ENCODE data around the gene CDC20B.
"Not testable (repeated sequence)": the region's sequence is repeated elsewhere in the genome, so short reads cannot be mapped to it uniquely, and the experiment has no call there.

Gene CDC20B

DNA sequence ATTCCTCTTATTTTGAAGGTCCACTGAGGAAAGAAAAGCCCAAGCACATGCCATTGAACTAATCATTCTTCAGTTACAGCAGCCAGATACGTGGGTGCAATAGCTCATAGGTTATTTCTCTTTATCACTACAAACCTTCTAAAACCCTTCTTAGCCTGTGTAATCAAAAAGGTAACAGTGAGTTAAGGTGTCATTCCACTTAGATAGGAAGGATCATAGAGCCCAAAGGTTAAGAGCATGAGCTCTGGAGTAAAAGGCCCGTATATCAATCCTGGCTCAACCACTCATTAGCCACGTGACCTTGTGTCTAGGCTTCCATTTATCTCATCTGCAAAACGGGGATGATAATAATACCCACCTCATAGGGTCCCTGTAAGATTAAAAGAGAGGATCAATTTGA, 10.3 kb downstream of the CDC20B start:
- FAIRE-seq: no peak
- DNase-seq (ENCODE audit: low spot score): no peak

DNA sequence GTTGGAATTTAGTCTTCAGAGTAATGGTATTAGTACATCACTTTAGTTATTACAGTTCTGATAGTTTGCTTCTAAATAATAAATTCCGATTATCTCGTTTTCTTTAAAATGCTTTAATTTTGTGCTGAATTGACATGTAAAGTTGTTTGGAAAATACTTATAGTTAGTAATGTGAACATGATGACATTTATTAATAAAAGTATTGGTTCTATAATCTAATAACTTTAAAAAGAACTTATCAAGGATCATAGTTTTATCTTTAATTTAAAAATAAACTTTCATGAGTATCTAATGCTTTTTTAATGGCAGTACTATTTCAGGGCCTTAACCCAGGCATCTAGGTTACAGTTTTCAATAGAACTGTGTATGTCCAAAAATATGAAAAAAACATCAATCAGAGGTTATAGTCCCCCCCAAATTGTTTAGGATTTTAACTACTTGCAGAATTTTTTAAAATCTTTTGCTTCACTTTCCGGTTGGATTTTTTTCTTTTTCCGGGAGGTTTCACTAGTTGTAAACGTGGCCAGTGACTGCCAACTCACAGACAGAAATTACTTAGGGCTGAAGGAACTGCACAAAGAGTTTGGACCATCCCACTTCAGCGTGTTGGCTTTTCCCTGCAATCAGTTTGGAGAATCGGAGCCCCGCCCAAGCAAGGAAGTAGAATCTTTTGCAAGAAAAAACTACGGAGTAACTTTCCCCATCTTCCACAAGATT, 12.3 kb downstream of the CDC20B start:
- DNase-seq (ENCODE audit: low spot score) (peak; percentile 69), FAIRE-seq (peak; percentile 84)

- FAIRE-seq: peak; percentile 30
Measured at GRCh38 chr5:55159763-55160492, 13.0 kb downstream of the CDC20B start, which contains the start of gene GPX8. Gene GPX8, plus strand, starts transcription at chr5:55160171. Its CDS starts 22 bp downstream, at chr5:55160193.

DNA sequence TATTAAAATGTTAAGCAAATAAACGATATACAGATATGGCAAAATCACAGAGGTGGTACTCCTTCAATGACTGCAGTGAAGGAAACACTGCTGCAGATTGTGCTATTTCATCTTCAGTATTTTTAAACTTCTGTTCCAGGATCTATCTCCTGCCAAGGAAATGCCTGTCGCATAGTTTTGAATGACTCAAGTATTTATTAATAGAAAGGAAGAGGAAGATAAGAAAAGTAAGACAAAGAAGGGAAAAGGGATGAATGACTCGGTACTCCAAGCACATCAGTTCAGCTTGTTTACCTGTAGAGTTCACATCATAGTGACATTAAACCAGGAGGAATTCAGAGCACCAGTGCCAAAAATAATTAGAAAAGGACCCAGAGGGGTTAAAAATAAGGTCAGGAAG, 18.1 kb downstream of the CDC20B start:
- DNase-seq (ENCODE audit: low spot score) (peak; percentile 8), FAIRE-seq (no peak)

More at GRCh38 chr5:55159763-55160492, 13.0 kb downstream of the CDC20B start, which contains the start of gene GPX8:
- peak; percentile 51 for DNase-seq (ENCODE audit: low spot score)

GRCh38 chr5:55151923-55152842, 20.8 kb downstream of the CDC20B start:
- no peak for DNase-seq (ENCODE audit: low spot score)
- no peak for FAIRE-seq

DNA sequence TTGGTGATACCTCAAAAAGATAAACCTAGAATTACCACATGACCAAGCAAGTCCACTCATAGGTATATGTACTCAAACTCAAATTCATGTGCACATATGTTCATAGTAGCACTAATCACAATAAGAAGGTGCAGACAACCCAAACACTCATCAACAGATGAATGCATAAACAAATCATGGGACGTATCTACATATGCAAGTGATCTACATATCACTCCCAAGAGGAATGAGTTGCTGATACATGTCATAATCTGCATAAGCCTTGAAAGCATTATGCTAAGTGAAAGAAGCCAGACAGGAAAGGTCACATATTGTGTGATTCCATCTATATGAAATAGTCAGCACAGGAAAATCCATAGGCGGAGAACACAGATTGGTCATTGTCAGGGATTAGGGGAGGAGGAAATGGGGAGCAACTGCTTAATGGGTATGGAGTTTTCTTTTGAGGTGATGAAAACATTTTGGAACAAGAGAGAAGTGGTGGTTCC, 23.6 kb downstream of the CDC20B start:
- DNase-seq (ENCODE audit: low spot score): no peak
- FAIRE-seq: no peak

GRCh38 chr5:55146543-55147151, 26.3 kb downstream of the CDC20B start:
- no peak for FAIRE-seq
- peak; percentile 37 for DNase-seq (ENCODE audit: low spot score)

GRCh38 chr5:55146080-55146479, 26.9 kb downstream of the CDC20B start:
- DNase-seq (ENCODE audit: low spot score) (no peak), FAIRE-seq (no peak)

DNA sequence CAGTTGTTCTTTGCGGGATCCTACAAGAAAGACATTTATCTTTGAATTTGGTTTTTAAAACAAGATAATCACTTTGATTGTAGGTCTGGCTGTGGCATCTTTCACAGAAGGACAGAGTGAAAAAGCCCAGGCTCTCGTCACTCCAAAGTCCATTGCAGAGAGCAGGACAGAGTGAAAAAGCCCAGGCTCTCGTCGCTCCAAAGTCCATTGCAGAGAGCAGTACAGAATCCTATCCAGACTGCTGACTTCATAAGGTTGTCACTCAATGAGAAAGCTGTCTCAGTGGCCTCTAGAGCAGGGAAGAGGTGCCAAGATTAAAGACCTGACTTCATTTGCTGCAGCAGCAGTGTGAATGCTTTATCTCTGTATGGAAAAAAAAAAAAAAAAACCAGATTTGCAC, 29.4 kb downstream of the CDC20B start:
- DNase-seq (ENCODE audit: low spot score): no peak
- FAIRE-seq: no peak

GRCh38 chr5:55141945-55142690, 30.9 kb downstream of the CDC20B start:
- DNase-seq (ENCODE audit: low spot score): no peak
- FAIRE-seq: no peak

DNA sequence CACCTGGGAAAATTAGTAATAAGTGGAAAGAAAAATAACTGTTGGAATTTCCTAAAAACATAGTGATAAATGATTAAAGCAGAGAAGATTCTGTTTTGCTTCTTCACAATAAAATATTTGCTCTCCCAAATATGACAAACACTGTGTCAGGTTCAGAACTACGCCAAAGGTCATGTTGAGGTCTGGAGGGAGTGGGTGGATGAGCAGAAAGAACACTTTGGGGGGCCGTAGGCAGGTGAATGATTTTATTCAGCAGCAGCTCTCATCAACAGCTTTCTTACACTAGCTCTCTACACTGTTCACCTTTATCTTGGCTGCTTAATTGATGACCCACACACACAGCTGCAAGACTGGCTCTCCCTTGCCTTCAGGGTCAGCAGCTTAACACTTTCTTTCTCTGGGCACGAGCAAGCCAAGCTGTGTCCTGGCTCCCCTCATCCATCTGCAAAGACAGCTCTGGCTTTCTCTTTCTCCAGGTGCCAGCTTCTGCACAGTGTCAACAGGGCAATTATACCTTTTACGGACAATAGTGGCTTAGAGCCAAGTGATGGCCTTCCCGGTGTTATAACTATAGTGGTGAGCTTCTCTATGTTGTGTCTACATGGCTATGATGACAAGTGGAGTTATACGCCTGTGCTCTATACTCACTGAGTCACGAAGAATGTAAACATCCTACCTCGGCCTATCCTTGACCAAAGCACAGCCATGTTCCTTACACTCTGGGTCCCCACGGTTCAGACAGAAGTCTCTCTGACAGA, 31.9 kb downstream of the CDC20B start:
- no peak for FAIRE-seq
- DNase-seq (ENCODE audit: low spot score): no peak

DNA sequence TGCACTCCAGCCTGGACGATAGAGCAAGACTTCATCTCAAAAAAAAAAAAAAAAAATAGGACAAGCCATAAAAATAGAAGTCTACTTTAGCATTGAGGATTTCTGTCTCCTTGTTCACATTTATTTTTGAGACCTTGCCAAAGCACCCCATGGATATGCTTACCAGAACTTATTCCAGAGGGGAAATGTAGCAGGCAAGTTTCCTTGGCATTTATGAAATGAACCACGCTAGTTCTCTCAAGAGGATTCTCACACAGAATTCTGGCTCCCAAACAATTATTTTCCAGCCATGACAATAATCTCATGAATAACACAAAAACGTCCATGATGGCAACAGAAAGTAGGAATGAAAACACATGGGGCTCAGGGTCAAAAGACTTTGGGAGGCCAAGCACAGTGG, 36.5 kb downstream of the CDC20B start:
- FAIRE-seq: no peak

DNA sequence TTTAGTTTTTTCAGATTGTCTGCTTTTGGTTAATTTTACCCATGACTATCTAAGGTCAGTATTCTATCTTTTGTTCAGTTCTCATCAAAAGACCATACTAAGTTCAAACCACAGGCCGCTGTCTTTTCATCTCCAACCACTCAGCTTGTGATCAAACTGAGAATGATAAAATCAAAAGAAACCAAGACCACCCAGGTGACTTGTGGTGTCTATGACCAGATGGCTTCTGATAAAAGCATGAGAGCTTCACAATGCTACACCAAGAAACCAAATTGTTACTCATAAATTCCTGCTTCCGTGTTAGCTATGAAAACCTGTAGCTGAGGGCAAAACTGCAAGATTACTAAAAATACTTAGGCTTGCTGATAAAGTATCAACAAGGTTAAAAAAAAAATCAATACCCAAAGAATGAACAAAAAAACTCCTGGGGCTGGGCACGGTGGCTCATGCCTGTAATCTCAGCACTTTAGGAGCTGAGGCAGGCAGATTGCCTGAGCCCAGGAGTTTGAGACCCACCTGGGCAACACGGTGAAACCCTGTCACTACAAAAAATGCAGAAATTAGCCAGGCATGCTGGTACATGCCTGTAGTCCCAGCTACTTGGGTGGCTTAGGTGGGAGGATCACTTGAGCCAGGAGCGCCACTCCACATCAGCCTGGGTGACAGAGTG, 38.8 kb downstream of the CDC20B start:
- no peak for DNase-seq (ENCODE audit: low spot score)
- FAIRE-seq: no peak

More for the DNA sequence above, 36.5 kb downstream of the CDC20B start:
- DNase-seq (ENCODE audit: low spot score): no peak

- DNase-seq (ENCODE audit: low spot score) (no peak), FAIRE-seq (no peak)
Measured at GRCh38 chr5:55123365-55123764, 49.6 kb downstream of the CDC20B start.

DNA sequence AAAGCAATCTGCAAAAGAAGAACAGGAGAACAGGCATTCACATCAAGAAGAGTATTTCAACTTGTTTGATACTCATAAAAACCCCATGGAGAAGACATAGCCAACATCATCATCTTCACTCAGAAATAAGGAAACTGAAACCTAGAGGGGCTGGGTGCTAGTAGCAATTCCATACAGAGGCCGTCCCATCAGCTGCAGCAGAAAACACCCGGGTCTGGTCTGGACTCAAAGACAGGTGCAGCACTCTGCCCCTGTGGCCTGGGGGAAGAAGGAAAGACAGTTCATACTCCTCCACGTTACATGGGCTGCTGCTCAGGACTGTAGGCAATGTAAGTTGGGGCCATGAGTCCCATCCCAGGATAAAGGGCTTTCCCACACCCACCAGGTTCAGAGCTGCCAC, 58.9 kb downstream of the CDC20B start:
- no peak for DNase-seq (ENCODE audit: low spot score)
- FAIRE-seq: no peak

GRCh38 chr5:55113327-55113726, 59.6 kb downstream of the CDC20B start:
- FAIRE-seq (no peak), DNase-seq (ENCODE audit: low spot score) (no peak)

DNA sequence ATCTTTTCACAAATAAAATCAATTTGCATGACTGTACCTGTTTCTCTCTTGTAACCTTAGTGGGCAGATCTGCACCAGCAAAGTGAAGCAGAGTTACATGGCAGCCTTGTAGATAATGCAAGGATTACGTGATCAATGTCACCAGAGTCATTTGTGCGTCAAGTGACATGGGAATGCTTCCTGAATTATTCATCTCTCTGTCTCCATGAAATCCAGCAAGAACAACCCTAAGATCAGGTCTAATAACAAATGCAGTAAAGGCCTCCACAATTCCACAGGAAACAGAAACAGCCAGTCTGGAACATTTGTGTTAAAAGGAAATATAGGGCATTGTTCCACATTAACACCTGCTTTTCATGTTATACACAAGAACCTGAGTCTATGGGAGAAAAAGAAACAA, 62.8 kb downstream of the CDC20B start:
- FAIRE-seq: no peak
- DNase-seq (ENCODE audit: low spot score): no peak

- FAIRE-seq (no peak), DNase-seq (ENCODE audit: low spot score) (no peak)
Measured at GRCh38 chr5:55108661-55109060, 64.3 kb downstream of the CDC20B start.

DNA sequence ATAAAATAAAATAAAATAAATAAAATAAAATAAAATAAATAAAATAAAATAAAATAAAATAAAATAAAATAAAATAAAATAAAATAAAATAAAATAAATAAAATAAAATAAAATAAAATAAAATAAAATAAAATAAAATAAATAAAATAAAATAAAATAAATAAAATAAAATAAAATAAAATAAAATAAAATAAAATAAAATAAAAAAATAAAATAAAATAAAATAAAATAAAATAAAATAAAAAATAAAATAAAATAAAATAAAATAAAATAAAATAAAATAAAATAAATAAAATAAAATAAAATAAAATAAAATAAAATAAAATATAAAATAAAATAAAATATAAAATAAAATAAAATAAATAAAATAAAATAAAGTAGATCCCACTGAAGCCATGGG, 67.0 kb downstream of the CDC20B start:
- not testable (repeated sequence) for FAIRE-seq; DNase-seq (ENCODE audit: low spot score)
